COLO829 (cell line): ENCODE data around the gene GALNT6.

ENCODE experiments used
- DNase-seq: peaks from one replicate; pipeline ENCODE4 v3.0.0; 2012; ENCODE audit warnings: low spot score

The GALNT6 gene

DNA sequence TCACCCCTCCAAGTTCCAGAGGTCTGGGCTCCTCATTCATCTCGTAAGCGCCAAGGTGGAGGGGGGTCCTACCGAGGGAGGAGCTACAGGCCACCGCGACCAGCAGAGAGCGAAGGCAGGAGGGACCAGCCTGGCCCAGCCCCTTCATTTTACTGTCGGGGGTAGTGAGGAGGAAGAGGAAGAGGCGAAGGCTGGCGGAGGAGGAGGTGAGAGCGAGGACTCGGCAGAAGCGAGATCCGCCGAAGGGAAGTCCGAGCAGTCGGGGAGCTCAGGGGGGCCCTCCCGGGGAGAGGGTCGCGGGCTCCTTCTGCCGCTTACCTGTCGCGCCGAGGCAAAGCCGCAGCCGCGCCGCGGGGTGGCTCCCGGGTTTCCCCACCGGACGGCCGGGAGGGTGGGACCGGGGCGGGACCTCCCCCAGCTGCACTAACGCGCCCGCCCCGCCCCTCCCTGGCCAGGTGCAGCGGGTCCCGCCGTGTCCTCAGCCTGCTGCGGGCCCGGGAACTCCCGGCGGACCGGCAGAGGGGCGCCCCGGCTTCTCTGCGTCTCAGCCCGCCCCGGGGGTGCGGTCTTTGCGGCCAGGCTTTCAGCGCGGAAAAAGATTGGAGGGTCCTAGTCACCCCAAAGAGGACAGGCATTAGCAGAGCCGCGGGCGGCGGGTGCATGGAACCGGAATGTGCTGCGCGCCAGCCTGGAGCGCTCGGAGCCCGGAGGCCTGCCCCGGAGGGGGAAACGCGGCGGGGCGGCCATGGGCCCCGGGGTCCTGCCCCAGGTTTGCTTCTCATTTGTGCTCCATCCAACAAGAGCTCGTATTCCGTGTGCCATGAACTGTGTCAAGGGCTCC, at the start of gene GALNT6:
TSS of gene GALNT6 (minus strand) at position 124 of the 841 bp plus-strand sequence. CDS start 11,625 bp downstream, outside the sequence.
- no peak for DNase-seq

GRCh38 chr12:51439330-51439729, 48.1 kb upstream of the GALNT6 start:
- DNase-seq, result no peak

- DNase-seq, result no peak
These were observed 46.2 kb upstream of the GALNT6 start for GRCh38 chr12:51437431-51437830.

- DNase-seq, result no peak
These were observed 43.1 kb upstream of the GALNT6 start for GRCh38 chr12:51434305-51434704.

DNA sequence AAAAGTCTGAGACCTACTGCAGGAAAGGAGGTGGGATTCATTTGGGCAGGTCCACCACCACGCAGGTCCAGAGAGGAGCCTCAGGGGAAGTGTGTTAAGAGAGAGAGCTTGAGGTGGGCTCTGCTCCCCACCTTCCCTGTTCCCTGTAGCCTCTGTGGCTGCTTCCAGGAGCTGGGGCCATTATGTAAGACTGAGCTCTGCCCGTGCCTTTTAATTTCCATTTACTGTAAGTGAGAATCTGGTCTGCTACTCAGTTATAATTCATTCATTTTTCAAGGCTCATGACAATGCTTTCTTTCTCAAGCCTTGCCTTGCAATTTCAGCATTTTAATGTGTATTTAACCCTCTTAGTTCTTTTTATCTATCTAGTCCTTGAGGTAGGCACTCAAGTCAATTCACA, 41.7 kb upstream of the GALNT6 start:
- DNase-seq, result no peak

GRCh38 chr12:51430196-51430895, 39.1 kb upstream of the GALNT6 start:
- no peak for DNase-seq

DNA sequence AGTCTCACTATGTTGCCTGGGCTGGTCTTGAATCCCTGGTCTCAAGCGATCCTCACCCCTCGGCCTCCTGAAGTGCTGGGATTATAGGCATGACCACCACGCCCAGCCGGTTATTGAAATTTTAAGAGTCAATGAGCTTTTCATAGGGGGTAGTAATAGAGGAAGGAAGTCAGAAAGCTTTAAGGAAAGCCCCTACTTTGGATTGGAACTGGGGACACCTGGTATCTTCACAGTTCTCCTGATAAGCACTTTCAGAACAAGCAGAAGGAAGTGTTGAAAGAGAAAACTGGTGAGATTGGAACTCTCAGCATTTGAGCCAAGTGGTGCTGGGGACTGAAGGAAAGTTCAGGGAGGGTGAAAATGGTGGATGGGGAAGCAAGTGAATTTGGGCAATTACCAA, 38.5 kb upstream of the GALNT6 start:
- no peak for DNase-seq

- no peak for DNase-seq
These were observed 37.0 kb upstream of the GALNT6 start for GRCh38 chr12:51428256-51428655.

DNA sequence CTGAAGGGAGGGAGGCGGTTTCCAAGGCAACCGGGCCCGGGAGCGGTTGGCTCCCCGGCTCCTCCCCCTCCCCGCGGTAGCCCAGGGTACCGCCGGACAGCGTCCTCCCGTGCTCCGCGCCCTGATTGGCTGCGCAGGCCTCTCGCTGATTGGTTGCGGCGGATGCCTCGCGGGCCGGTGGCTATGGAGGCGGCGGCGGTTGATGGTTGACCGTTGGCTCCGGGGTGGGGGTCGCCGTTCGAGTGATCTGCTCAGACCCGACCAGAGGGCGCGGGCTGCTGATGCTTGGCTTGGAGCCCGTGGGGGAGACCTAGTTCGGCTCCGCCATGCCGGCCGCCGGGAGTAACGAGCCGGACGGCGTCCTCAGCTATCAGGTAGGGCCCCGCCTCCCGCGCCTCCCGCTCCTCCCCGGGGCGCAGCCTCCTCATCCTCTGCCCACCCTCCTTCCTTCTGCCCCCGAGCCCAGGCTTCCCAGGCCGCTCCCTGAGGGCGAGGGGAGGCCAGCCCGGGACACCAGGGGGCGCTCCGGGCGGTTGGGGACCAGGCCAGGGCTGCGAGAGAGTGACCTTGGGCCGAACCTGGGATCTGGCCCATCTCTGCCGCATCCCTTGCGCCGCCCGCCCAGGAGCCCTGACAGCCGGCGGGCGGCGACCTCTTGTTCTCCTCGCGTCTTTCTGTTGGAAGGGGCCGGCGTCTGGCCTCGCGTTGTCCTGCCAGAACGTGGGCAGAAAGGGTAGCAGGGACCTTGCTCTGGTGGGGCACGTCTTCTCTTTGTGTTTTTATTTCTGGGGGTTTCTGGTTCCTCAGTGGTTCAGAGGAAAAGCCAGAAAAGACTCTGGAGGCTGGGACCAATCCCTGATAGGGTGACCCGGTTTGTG, 33.7 kb upstream of the GALNT6 start, which contains the start of gene SLC4A8:
TSS of gene SLC4A8 (plus strand) at position 170 of the 878 bp plus-strand sequence. CDS start at position 327, 157 bp downstream.
- DNase-seq, result peak; percentile 72

- DNase-seq, result no peak
These were observed 33.0 kb upstream of the GALNT6 start for GRCh38 chr12:51424094-51424661.

DNA sequence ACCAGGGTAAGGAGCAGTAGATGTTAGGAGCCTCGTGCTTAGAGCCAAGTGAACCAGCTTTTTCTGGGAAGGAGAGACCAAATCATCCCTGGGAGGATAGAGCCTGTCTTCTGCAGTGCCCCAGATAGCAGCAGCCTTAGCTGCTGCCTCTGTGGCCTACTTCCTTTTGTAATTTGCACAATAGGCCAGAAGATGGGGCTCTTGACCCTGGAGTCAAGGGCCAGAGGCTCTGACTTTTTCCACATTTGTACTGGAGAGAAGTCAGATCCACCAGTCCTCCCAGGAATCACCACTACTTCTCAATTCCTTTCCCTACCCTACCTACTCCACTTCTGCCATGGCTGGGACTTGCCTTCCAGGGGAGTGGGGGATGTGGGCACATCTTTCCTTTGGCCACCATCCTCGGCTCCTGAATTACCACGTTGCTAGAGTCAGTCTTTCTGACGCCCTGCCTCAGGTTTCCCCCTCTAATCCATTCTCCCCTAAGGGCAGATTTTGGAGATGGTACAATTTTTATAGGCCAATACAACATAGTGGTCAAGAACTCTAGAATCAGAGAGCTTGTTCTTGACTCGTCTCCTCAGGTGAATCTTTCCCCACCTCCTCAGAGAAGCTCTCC, 30.2 kb upstream of the GALNT6 start:
- DNase-seq, result peak; percentile 69

DNA sequence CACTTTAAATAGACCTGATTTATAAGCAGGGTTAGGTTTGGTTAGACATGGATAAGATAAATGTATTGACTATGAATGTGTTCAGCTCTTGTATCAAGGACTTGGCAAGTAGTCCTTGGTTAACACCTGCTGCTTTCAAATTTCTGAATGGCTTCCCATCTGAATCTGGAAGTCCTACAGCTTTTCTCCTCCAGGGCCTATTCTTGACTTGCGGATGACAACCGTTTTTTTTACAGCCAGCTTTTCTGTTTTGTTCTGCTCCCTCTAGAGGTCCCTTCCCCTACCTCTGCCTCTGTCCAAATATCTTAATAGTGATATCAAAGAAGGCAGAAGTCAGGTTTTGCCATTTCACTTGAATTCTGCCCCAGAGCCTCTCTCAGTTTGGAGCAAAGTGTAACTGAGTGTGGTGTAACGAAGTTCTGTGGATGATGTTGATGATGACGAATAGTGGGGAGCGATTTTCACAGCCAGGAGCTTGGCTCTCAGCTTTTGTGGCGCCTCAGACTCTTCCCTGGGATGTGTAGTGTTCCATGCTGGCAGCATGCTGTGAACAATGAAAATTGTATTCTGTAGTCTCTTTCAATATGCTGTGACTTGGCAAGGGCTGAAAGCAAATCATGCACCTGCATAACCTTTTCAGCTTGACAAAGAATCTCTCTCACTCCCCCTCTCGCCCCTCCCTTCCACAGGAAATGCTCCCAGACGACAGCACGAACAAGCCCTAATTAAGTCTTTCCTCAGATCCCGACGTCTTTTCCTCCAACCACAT, 28.4 kb upstream of the GALNT6 start:
- DNase-seq, result no peak

DNA sequence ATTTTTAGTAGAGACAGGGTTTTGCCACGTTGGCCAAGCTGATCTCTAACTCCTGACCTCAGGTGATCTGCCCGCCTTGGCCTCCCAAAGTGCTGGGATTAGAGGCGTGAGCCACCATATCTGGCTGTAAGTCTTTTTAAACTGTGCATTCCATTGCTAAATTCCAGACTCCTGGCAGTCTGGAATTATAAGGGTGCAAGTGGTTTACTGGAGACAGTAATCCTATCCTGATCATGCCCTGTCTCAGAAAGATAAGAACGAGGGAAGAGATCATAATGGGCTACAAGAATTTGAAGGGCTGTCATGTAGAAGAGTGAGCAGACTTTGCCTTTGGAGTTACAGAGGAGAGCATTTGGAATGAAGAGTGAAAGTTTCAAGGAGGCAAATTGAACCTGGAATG, 26.6 kb upstream of the GALNT6 start:
- no peak for DNase-seq

- no peak for DNase-seq
These were observed 24.7 kb upstream of the GALNT6 start for GRCh38 chr12:51415931-51416330.

- DNase-seq, result no peak
These were observed 22.6 kb upstream of the GALNT6 start for GRCh38 chr12:51413791-51414190.

GRCh38 chr12:51413149-51413548, 21.9 kb upstream of the GALNT6 start:
- no peak for DNase-seq

- DNase-seq, result no peak
These were observed 18.6 kb upstream of the GALNT6 start for GRCh38 chr12:51409846-51410245.

DNA sequence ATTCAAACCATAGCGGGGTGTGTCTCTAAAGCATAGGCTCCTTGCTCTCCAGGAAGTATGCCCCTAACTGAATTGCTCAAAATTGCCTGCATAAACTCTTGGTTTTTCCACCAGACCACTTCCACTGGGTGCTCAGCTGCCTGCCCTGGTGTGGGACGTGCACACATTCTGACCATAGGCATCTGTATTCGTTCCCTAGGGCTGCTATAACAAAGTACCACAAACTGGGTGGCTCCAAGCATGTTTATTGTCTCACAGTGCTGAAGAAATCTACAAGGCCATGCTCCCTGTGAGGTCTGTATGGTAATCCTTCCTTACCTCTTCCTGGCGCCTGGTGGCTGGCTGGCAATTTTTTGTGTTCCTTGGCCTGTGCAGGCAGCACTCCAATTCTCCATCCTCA, 16.4 kb upstream of the GALNT6 start:
- DNase-seq, result no peak

DNA sequence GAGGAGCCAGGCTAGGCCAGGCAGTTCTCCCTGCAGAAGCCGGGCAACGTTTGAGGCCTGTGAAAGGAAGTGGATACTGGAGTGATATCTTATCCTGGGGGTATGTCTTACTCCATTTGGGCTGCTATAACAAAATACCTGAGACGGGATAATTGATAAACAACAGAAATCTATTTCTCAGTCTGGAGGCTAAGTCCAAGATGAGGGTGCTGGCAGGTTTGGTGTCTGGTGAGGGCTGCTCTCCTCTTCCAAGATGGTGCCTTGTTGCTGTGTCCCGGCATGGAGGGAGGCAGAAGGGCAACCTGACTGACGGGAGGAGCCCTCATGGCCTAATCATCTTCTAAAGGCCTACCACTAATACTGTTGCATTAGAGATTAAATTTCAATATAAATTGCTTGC, 15.7 kb upstream of the GALNT6 start:
- DNase-seq, result no peak

- DNase-seq, result no peak
These were observed 15.1 kb upstream of the GALNT6 start for GRCh38 chr12:51406290-51406689.

- no peak for DNase-seq
These were observed 14.6 kb upstream of the GALNT6 start for GRCh38 chr12:51405801-51406207.
